Activated CD4-positive, alpha-beta T cell treated with anti-CD3 and anti-CD28 coated beads for 36 hours (primary cell): ENCODE measurements around the gene DUSP9. TPM values are rescaled to one million over a fixed set of nuclear protein-coding genes. Genes with fewer than 3 reads are reported as not detected.
"Not testable (repeated sequence)": the region's sequence is repeated elsewhere in the genome, so short reads cannot be mapped to it uniquely, and the experiment has no call there.

Source experiments
- ATAC-seq: fragments of 200-7000 bp; cut with Tn5 transposase; one replicate; pipeline ENCODE4 v1.10.0; 2021; ENCODE audit warnings: mild to moderate bottlenecking, moderate library complexity
- CTCF ChIA-PET: fragments of 350-600 bp; sonication (Branson Sonifier 250); formaldehyde crosslinking; loops from one replicate; lab custom pipeline; 2021; ENCODE audit warnings: antibody characterized with exemption; lab: Charles Lee
- POLR2A ChIA-PET: fragments of 350-600 bp; sonication (Branson Sonifier 250); formaldehyde crosslinking; loops from one replicate; lab custom pipeline; 2021; ENCODE audit warnings: antibody characterized with exemption, inconsistent platforms; lab: Charles Lee
- DNase-seq: peaks from one replicate; pipeline ENCODE4 v3.0.0-alpha.2; 2020
- H3K27ac Mint-ChIP-seq: one replicate; pipeline ENCODE4 v1.8.0; 2021; ENCODE audit warnings: mixed read lengths
- H3K27me3 Mint-ChIP-seq: one replicate; pipeline ENCODE4 v1.8.0; 2021; ENCODE audit warnings: mixed read lengths
- H3K36me3 Mint-ChIP-seq: one replicate; pipeline ENCODE4 v1.8.0; 2021; ENCODE audit warnings: low read depth, mixed read lengths
- H3K4me1 Mint-ChIP-seq: one replicate; pipeline ENCODE4 v1.8.0; 2021; ENCODE audit warnings: mixed read lengths
- H3K4me3 Mint-ChIP-seq: one replicate; pipeline ENCODE4 v1.8.0; 2021; ENCODE audit warnings: mild to moderate bottlenecking, moderate library complexity, mixed read lengths
- H3K9me3 Mint-ChIP-seq: one replicate; pipeline ENCODE4 v1.8.0; 2021; ENCODE audit warnings: low read depth, mixed read lengths
- intact Hi-C, 2 experiments: fragments of 100-400 bp; cut with DNase I in 1 of 2; cut with micrococcal nuclease in 1 of 2; formaldehyde crosslinking; loops; one replicate each; pipeline versions ENCODE4 v1.14.2 to v1.15.1; 2022 to 2024; cut with DNase I, micrococcal nuclease
- total RNA-seq, 2 experiments: library from RNA; stranded (reverse); gene quantifications; one replicate each; pipeline ENCODE4 v1.2.3, GENCODE V29; 2021

The DUSP9 gene
- total RNA-seq, 2 experiments from 2014 or later, result 0.12 to 0.14 TPM

DNA sequence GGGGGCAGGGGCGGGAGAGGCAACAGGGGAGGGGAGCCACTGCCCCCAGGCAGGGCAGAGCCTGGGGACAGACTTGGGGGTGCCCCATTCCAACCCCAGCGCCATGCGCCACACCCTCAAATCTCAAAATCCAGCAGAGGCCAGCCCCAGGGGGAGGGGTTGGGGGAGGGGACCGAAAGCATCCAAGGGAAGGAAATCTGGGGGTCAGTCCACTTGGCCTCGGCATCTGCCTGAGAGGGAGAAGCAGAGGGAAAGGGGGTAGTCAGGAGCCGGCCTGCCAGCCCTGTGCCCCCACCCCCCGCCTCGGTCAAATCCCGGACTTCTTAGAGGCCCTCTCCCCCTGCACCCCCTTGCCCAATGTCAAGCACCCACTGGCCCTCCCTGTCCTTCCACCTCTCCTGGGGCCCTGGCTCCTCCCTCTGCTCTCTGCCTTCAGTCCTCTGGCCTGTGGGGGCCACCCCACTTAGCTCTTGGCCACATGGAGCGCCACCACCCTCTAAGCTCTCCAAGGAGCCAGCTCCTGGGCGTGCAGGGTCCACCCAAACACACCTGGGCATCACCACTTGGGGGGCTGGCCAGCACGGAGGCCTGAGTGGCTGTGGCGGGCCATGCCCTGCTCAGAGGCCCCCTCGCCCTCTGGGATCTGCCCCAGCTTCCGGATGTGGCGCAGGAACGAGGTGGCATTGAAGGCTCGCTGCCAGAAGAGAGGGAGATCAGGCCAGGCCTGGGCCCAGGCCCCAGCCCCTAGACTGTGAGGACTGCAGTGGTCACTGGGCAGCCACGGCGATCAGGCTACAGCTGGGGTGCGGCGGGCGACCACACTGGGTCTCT lies 23.1 kb downstream of the DUSP9 start:
- intact Hi-C loops, result loop anchor here (5.0 kb wide), 5 partner anchors 63 to 713 kb away; no protein-coding TSS in a partner anchor
- CTCF ChIA-PET, result interaction anchor here (0.6 to 4.1 kb wide), 6 partner anchors 13 to 186 kb away, joined by 3 to 33 read pairs (median 4); no protein-coding TSS in a partner anchor
- no peaks in the 10 kb centered on the region for H3K9me3 Mint-ChIP-seq
- H3K4me3 Mint-ChIP-seq, result no peak overlapping the region
- no peak overlapping the region for H3K27ac Mint-ChIP-seq
- H3K27me3 Mint-ChIP-seq, result peaks cover 13% of the 10 kb centered on the region
- DNase-seq, result no peak
- POLR2A ChIA-PET, result no interaction called here
- ATAC-seq, result no peak
- H3K36me3 Mint-ChIP-seq, result no peaks in the 10 kb centered on the region
- H3K4me1 Mint-ChIP-seq, result peaks cover 9% of the 10 kb centered on the region

DNA sequence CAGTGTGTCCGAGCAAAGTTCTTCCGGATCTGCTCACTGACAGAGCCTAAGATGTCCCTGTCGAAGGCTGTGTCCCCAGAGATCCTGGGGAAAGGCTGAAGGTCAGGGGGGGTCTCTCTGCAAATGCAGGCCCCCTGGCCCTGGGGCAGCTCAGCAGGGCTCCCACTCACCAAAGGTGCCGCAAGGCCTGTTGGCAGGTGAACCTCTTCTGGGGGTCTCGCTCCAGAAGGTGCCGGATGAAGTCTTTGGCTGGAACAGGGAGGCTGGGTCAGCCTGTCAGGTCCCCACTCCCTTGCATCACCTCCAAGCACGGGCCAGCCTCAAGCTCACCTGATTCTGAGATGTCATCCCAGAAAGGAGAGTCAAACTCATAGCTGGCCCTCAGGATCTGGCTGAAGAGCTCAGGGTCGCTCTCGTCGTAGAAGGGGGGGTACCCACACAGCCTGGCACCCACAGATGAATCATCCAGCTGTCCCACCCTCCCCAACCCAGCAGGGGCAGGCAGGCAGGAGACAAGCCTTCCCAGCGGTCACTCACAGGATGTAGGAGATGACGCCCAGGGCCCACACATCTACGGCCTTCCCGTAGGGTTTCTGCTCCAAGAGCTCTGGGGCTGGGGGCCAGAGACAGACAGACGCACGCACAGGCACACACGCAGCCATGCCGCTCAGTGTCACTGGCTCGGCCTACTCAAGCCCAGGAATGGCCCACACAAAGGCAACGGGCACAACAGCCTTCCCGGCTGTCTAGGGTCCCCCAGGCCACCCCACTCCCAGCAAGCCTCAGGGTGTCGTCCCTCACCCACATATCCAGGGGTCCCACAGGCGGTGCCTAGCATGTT lies 24.0 kb downstream of the DUSP9 start:
- Mint-ChIP-seq H3K4me3 (no peak overlapping the region), H3K27me3 (peaks cover 13% of the 10 kb centered on the region), H3K4me1 (peaks cover 9% of the 10 kb centered on the region), H3K9me3 (no peaks in the 10 kb centered on the region), H3K36me3 (no peaks in the 10 kb centered on the region), H3K27ac (no peak overlapping the region)
- POLR2A ChIA-PET, result no interaction called here
- CTCF ChIA-PET, result interaction anchor here (0.6 to 4.1 kb wide), 3 partner anchors 116 to 132 kb away, joined by 3 to 33 read pairs (median 4); no protein-coding TSS in a partner anchor
- intact Hi-C loops, result no loop called here
- ATAC-seq, result no peak
- DNase-seq, result no peak

DNA sequence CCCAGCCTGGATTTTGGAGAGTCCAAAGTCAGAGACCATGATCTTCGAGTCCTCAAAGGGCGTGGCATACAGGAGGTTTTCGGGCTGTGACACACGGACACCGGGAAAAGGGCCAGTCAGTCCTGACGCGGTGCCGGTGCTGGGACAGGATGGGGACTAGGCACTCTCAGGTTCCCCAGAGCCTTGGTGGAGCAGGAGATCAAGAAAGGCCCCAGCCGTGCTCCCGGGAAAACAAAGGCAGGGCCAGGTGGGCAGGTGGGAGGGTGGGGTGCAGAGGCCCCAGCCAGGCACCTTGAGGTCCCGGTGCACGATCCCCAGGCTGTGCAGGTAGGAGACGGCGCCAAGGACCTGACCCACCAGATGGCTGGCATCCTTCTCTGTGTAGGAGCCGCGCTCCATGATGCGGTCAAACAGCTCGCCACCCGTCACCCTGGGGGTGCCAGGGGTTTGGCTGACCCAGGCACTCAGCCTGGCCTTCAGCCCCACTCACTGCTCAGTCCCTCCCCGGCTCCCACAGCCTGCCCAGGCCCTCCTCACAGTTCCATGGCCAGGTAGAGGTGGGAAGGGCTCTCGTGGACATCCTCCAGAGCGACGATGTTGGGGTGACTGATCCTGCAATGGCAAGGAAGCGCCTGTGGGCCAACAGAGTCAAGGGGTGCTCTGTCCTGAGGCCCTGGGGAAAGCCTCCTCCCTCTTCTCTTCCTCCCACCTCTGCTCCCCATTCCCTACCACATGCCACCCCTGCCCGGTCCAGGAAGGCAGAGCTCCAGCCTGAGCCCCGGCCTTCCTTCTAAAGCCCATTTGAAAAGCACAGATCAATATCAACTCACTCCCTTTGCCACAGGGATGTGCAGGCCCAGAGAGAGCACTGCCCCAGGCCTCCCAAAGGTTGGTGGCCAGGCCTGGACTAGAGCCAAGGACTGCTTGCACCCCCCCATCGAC lies 24.9 kb downstream of the DUSP9 start:
- ChIA-PET POLR2A (no interaction called here), CTCF (no interaction called here)
- intact Hi-C loops, result no loop called here
- Mint-ChIP-seq H3K4me1 (peaks cover 9% of the 10 kb centered on the region), H3K9me3 (no peaks in the 10 kb centered on the region), H3K27me3 (peaks cover 11% of the 10 kb centered on the region), H3K4me3 (no peak overlapping the region), H3K27ac (no peak overlapping the region), H3K36me3 (no peaks in the 10 kb centered on the region)
- ATAC-seq (no peak), DNase-seq (no peak)

DNA sequence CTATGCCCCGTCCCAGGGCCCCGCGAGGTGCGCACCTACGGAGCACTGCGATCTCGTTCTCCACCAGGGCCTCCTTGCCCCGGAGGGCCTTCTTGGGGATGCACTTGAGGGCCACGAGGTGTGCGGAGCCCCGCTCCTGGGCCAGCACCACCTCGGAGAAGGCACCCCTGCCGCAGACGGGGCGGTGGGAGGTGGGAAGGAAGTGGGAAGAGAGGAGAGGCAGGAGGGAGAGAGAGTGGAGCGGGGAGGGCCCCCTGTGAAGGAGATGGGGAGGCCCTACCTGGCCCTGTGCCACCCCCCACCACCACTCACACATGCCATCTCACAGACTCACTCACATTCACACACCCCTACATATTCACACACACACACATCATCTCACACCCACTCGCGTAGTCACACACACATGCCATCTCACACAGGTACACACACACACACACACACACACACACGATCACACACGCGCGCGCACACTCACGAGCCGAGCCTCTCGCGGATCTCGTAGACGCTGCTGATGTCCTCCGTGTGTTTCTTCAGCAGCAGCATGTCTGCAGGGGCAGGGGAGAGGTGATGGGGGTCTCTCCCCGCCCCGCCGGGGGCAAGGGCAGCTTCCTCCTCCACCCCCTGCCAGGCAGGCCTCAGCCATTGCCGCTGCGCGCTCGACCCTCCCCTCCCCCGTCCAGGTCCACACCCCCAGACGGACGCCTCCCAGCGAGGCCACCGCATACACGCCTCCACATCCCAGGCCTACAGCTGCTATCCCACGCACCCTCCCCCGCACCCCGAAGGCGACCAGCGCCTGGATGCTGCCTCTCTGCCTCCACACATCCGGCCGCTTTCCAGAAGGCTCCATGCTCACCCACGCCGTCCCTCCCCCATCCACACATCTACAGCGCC lies 25.8 kb downstream of the DUSP9 start:
- POLR2A ChIA-PET, result no interaction called here
- intact Hi-C loops, result no loop called here
- DNase-seq (no peak), ATAC-seq (no peak)
- Mint-ChIP-seq H3K36me3 (no peaks in the 10 kb centered on the region), H3K4me1 (peaks cover 6% of the 10 kb centered on the region), H3K27ac (no peak overlapping the region), H3K27me3 (peaks cover 11% of the 10 kb centered on the region), H3K4me3 (no peak overlapping the region), H3K9me3 (no peaks in the 10 kb centered on the region)
- CTCF ChIA-PET, result no interaction called here

DNA sequence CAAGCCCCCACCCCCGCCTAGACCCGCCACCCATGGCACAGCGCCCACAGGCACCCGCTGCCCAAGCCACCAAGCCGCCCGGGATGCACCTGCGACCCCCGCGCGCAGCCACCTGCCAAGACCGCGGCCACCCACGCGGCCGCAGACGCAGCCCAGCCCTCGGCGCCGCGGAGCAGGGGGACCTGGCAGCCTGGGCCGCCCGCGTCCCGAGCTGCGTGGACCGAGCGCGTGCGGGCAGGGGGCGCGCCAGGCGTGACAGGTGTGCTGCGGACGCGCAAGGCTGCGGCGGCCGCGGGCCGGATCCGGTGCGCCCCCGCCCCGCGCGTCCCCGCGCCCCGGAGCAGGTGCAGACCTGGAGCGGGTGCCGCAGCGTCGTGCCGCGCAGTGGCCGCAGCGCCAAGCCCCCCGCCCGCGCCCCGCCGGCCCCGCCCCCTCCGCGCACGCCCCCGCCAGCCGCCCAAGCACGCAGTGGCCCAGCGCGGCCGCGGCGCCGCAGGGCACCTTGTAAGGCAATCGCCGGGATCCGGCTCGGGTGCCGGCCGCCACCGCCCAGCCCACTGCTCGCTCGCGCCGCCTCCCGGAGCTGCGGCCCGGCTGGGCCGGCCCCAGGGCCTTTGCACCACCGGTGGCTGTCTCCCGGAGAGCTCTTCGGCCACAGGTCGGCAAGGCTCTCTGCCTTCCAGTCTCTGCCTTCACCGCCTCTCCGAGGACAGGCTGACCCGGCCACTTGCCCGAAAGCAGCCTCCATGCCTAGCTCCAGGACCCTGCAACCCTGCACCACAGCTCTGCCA lies 26.6 kb downstream of the DUSP9 start, which contains the start of gene PNCK:
PNCK (minus strand) TSS at position 386 of the 791 bp plus-strand sequence. CDS start 737 bp downstream, outside the sequence.
- POLR2A ChIA-PET, result no interaction called here
- CTCF ChIA-PET, result no interaction called here
- peaks cover 11% of the 10 kb centered on the region for H3K27me3 Mint-ChIP-seq
- intact Hi-C loops, result no loop called here
- peaks cover 2% of the 10 kb centered on the region for H3K4me1 Mint-ChIP-seq
- ATAC-seq (no peak), DNase-seq (no peak)
- no peaks in the 10 kb centered on the region for H3K36me3 Mint-ChIP-seq
- no peak within 1 kb of the TSS for H3K27ac Mint-ChIP-seq
- no peaks in the 10 kb centered on the region for H3K9me3 Mint-ChIP-seq
- H3K4me3 Mint-ChIP-seq, result no peak within 1 kb of the TSS

DNA sequence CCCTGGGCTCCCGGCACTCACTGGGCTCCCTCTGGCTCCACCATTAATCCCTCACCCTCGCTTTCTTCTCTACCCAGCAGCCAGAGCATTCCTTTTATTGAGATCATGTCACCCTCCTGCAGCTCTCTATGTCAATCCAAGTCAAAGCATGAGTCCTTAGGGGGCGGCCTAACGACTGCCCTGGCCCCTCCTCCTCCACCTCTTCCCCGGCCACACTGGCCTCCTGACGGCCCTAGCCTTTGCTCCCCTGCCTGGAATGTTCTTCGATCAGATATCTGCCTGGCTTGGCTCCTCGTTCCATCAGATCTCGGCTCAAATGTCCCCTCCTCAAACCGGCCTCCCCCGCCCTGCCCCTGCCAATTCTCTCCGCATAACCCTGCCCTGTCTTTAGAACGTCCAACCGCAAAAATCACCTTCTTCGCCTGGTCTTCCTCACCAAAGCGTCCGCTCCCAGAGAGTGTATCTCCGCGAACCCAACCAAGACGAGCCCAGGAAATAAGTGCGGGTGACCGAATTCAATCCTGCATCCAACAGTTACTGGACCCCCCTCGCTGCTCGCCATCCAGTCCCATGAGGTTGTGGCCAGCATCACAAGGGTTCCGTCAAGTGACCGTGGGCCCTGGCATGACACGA lies 27.3 kb downstream of the DUSP9 start:
- no peaks in the 10 kb centered on the region for H3K9me3 Mint-ChIP-seq
- H3K27me3 Mint-ChIP-seq, result peaks cover 11% of the 10 kb centered on the region
- no peak overlapping the region for H3K4me3 Mint-ChIP-seq
- POLR2A ChIA-PET, result no interaction called here
- ATAC-seq (no peak), DNase-seq (no peak)
- H3K27ac Mint-ChIP-seq, result no peak overlapping the region
- peaks cover 2% of the 10 kb centered on the region for H3K4me1 Mint-ChIP-seq
- CTCF ChIA-PET, result no interaction called here
- H3K36me3 Mint-ChIP-seq, result no peaks in the 10 kb centered on the region
- intact Hi-C loops, result no loop called here

DNA sequence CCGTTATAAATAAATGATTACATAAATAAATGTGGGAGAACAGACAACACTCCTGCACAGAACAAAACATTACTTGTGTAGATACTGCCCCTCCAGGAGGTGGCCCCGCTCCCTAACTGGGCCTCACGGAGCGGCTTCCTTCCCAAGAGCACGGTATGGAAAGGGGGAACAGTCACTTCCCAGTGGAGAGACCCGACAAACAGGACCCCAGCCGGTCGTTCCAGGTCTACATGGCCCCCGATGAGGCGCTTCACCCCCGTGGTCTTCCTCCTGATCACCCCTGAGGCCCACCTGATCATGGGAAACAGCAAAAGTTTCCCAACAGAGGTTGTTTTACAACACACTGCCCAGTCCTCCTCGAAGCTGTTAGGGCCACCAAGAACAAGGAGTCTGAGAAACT lies 34.2 kb downstream of the DUSP9 start:
- H3K36me3 Mint-ChIP-seq, result no peaks in the 10 kb centered on the region
- ATAC-seq (no peak), DNase-seq (no peak)
- intact Hi-C loops, result no loop called here
- CTCF ChIA-PET, result no interaction called here
- peaks cover 2% of the 10 kb centered on the region for H3K27me3 Mint-ChIP-seq
- H3K27ac Mint-ChIP-seq, result no peak overlapping the region
- no peak overlapping the region for H3K4me3 Mint-ChIP-seq
- H3K9me3 Mint-ChIP-seq, result no peaks in the 10 kb centered on the region
- H3K4me1 Mint-ChIP-seq, result no peaks in the 10 kb centered on the region
- POLR2A ChIA-PET, result no interaction called here

DNA sequence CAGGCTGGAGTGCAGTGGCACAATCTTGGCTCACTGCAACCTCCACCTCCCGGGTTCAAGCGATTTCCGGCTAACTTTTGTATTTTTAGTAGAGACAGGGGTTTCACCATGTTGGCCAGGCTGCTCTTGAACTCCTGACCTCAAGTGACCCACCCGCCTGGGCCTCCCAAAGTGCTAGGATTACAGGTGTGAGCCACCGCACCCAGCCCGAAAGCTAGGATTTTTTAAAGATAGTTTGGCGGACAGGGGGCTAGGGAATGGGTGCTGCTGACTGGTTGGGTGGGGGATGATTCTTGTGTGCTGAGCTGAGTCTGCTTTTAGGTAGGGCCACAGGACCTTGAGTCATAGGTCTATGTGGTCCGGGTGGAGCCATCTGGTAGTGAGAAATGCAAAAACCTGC lies 36.5 kb downstream of the DUSP9 start:
- not testable (repeated sequence) for H3K9me3 Mint-ChIP-seq
- CTCF ChIA-PET, result interaction anchor here (1.5 to 3.1 kb wide), 2 partner anchors 15 to 144 kb away, joined by 7 to 12 read pairs; no protein-coding TSS in a partner anchor

DNA sequence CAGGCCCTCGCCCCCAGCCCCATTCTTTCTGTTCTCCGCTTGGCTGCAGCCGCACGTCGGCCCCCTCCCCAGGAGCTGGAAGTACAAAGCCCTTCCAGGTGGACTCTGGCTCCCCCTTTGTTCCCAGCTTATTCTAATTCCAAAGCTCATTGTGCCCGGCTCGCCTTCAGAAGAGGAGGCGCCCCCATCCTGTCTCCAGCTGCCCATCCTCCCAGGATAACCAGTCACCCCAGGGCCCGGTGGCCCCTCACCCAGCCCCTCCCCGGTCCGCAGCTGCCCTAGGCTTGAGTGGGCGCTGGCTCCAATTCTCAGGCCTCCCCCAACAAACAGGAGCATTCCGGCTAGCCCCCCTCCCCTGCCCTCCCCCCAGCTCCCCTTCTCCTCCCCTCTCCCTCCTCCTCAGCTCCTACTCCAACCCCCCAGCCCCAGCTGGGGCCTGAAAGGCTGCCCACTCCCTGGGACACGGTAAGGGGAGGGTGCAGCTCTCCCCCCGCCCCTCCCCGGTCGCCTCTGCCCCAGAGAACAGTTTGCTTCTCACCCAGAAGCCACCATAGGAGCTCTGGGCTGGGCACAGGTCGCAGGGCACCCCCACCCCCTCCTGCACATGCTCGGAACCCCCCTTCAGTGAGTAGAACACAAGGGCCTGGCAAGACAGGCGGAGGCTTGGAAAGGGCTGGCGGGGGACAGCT lies 37.6 kb downstream of the DUSP9 start:
- no peak for DNase-seq
- POLR2A ChIA-PET, result no interaction called here
- H3K4me1 Mint-ChIP-seq, result no peaks in the 10 kb centered on the region
- no peaks in the 10 kb centered on the region for H3K9me3 Mint-ChIP-seq
- CTCF ChIA-PET, result interaction anchor here (1.4 to 3.1 kb wide), 3 partner anchors 17 to 145 kb away, joined by 4 to 12 read pairs (median 7); no protein-coding TSS in a partner anchor
- H3K4me3 Mint-ChIP-seq, result no peak overlapping the region
- intact Hi-C loops, result no loop called here
- H3K36me3 Mint-ChIP-seq, result no peaks in the 10 kb centered on the region
- H3K27me3 Mint-ChIP-seq, result peaks cover 8% of the 10 kb centered on the region
- no peak for ATAC-seq
- no peak overlapping the region for H3K27ac Mint-ChIP-seq

More for the DNA sequence above, 36.5 kb downstream of the DUSP9 start:
- intact Hi-C loops, POLR2A ChIA-PET, H3K4me3 Mint-ChIP-seq, DNase-seq, H3K36me3 Mint-ChIP-seq, H3K4me1 Mint-ChIP-seq, H3K27me3 Mint-ChIP-seq, H3K27ac Mint-ChIP-seq, ATAC-seq: not testable (repeated sequence)
